ENCODE results near the gene MTA3.

GRCh38 chr2:42795275-42795674 lies 226.8 kb downstream of the MTA3 start:
- TF ChIP-seq POLR2A (IDR thresholded peaks at IDR 0.05), result no peak
- no peak for TF ChIP-seq CTCF (IDR thresholded peaks at IDR 0.05)

Data from breast epithelium (tissue), 3 donors.